GM19239 (cell line): ENCODE measurements around the gene TMEM170B.

Experiments
- DNase-seq: peaks from one replicate; pipeline ENCODE4 v3.0.0; 2011; ENCODE audit warnings: low spot score; ENCODE audit not compliant: insufficient read length
- FAIRE-seq: peaks from 2 replicates; lab custom pipeline; 2011; peaks lifted over from hg19 to GRCh38; lab: Jason Lieb, UNC

TMEM170B gene

DNA sequence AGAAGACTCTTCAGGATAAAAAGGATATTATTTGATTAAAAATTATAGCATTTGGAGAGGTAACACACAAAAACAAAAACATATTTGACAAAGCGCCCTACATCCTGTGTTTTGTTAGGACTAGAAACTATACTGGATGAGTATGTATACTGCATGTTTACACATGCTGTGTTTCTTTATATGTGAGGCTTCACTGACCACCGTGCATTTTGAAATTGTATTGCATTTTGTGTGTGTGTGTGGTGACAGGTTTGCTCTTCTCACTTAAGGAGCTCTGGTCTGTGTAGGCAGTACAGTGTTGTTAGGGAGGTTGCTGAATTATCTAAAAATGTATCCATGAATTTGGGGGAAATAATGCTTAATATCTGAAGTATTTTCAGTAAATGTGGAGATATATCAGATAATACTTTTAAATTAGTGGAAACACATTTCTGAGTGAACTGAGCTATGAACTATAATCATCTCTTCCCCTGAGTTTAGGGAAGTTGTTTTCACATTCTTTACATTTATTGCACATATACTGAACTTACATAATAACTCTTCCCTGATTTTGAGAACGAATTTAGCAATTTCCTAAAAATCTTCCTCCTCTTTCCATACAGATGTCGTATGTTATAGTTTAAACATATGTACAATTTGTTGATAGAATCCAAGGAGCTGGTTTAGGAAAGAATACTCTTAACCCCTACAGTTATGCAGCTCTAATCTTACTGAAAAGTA, 43.3 kb downstream of the TMEM170B start:
- DNase-seq (no peak), FAIRE-seq (no peak)

DNA sequence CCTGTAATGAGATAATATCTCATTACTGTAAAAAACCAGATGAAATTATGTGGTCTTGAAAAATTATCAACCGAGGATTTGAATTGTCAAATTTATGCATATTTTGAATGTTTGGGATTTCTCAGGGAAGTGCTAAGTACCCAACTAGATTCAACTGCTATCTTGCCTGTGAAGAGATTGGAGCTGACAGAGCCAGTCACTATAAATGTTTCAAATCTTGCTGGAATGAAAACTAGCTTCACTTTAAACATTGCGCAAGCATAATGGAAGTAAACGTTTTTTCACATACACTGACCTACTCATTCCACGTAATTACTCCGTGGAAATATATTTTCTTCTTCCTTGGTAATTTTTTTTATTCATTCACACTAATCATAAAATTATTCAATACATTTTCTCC, 46.7 kb downstream of the TMEM170B start:
- FAIRE-seq (no peak), DNase-seq (no peak)

DNA sequence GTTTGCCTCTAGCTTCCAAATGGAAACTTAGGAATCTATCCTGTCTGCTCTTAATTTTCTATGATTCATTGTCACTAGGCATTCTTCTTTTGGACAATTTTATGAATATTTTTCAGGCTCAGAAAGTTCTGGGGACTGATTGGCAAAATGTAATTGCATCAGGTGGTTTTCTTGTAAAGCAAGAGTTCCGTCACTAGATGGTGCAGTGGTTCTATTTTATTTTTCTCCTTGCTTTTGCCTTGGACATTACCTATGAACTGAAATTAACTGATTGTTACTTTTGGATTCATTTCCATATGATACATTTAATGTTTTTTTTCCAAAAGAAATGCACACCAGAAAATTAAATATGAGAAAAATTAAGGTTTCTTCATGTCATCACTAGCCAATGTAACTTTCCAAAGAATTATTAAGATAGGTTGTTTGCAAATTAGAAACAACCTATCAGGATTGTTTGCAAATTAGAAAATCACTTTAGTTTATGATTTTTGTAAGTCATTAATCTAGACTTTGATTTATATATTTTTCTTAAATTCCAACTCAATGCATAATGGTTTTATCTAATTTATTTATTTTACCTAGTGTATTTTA, 48.0 kb downstream of the TMEM170B start:
- FAIRE-seq (peak; percentile 90), DNase-seq (peak; percentile 13)

DNA sequence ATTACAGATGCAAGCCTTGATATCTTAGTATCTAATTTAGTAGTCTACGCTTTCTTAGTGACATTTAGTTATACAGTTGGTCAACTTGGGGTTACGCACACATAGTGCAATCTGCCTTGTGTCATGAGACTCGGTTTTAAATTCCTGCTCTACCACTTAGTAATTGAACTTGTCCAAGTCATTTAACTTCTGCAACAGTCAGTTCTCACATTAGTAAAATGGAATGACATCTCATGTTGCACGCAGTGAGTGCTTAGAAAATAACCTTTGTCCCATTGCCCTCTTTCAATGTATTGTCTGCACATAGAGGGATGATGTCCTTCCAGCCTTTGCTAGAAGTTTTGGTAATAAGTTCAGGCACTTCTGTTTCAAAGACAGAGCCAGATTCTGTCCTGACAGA, 48.6 kb downstream of the TMEM170B start:
- DNase-seq (no peak), FAIRE-seq (no peak)

DNA sequence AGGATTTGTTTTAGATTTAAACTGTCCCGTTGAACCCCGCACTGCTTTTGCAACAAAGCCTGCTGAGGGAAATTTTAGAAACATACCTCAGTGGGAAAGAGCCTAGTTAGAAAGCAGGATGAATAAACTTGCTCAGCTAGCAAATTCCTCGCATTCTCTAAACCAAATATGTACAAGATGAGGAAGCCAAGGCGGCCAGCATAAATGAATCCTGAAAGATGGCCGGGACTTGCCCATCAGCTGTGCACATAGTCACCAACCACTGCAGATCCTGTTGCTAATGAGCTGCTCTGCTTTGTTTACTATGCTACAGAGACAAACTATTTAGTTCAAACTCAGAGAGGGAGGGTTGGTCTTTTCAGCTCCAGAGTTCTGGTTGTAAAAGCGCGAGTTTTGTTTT, 49.0 kb downstream of the TMEM170B start:
- FAIRE-seq, result no peak

DNA sequence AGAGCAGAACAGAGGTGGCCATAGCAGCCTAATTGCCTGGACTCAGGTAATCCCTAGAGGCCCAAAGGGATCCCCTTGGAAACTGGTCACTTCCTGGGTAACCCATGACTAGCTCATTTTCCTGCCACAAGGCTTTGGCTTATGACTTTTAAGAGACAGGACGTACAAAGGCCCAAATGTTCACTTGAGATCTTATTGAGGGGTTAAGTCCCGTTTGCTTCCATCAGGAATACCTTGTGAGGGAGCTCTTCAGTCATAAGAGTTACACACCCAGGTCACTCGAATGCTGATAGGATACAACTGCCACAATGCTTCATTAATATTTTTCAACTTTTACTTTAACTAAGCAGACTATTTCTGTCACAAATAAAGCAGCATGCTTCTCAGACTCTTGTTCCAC, 51.7 kb downstream of the TMEM170B start:
- DNase-seq (no peak), FAIRE-seq (no peak)

More for the DNA sequence above, 49.0 kb downstream of the TMEM170B start:
- no peak for DNase-seq

DNA sequence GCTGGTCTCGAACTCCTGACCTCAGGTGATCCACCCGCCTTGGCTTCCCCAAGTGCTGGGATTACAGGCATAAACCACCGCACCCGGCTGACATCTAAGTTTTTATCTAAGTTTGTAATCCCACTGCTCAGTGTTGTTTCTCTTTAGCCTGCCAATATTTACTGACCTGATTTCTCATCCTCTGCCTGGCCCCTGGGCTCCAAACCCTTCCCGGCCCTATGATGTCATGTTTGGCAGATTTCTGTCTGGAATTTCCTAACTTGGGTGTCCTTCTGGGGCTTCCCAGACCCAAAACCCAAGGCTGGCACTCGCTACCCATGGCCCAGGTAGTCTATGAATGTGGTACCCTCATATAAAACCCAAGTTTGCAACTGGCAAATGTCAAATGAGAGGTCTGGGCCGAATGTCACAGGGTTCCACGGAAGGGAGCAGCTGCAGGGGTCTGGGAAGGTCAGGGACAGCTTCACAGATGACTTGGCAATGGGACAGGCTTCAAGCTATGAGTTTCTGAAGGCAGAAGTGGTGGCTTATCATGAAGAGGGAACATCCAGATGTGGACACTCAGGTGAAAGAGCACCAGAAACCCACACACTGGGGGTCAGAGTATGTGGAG, 54.9 kb downstream of the TMEM170B start:
- DNase-seq, result no peak
- FAIRE-seq, result no peak

DNA sequence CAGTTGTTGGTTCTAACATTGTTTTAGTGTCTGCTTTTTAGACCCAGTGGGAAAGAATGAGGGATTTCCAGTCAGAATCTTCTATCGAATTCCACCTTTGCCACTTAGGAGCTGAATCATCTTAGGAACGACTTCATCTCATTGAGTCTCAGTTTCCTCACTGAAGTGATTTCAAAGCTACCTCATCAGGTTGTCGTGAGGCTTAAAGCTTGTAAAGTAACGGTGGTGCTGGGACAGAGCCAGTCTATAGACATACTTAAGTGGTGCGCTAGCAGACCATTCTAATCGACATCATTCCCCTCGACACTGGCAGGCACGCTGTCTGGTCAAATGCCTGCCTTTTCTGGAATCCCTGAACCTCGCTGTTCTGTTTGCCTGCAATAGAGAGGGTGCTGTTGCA, 55.5 kb downstream of the TMEM170B start:
- FAIRE-seq, result no peak
- DNase-seq, result no peak

DNA sequence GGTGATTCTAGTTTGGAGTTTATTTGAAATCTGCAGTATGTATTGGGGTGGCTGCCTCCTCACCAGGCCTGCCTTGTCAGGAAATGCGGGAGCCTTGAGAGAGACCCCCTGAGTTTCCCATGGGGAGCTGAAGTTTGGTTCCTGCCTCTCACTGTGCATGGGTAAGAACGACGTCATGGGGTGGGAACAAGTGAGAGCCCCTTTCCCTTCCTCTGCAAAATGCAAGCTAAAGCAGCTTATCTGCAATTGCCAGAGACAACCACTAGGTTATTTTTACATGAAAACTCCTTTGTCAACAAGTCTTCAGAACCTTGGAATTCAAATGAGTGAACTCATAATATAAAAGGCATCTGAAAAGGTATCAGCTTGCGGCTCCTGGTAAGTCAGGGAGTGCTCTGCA, 58.4 kb downstream of the TMEM170B start:
- FAIRE-seq (no peak), DNase-seq (no peak)

DNA sequence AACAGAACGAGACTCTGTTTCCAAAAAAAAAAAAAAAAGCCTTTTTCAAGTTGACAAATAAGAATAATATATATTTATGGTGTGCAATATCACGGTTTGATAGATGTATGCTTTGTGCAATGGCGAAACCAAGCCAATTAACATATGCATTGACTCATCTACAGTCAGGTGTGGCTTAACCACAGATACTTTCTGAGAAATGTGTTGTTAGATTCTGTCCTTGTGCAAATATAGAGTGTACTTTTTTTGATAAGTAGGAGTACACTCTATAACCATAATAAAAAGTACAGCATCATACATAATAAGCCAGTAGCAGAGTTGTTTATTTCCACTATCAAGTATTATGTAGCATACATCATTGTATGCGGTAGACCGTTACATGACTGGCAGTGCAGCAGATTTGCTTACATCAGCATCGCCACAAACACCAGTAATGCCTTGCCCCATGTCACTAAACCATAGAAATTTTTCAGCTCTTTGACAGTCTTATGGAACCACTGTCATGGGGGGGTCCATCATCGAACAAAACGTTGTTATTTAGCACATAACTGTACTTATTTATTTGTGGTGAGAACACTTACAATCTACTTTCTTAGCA, 59.2 kb downstream of the TMEM170B start:
- FAIRE-seq (no peak), DNase-seq (no peak)

DNA sequence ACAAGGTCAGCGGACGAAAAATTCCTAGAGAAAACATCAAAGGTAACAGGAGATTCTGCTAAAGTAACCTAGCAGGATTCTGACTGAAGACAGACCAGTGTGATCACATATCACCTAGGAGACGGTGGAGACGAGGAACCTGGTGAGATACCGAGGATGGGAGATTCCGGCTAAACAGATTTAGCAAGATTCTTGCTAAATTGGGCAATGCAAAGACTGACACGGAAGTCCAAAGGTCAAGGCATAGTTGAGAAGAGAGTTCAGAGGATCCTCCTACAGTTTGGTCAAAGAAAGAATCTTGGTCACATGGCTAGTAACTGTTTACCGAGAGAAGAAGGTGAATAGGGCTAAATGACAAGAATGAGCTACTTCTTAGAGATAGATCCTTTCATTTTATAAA, 61.1 kb downstream of the TMEM170B start:
- DNase-seq (no peak), FAIRE-seq (no peak)

DNA sequence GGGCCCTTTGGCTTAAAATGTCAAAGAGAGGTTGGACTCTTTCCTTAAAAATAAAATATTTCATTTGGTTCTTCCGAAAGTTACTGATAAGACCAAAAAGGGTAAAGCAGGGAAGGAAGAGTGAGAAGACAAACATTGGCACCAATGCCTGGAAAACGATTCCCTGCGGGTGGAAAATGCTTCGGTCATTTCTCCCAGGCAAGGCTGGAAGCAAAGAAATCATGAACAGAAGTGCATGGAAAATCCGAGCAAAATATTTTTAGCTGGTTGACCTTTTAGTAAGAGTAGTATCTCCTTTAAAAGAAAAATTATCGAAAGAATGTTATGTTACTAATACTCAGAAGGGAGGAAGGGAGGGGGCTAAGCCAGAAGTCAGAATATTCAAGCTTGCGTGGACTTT, 62.7 kb downstream of the TMEM170B start:
- DNase-seq, result no peak
- FAIRE-seq, result no peak

DNA sequence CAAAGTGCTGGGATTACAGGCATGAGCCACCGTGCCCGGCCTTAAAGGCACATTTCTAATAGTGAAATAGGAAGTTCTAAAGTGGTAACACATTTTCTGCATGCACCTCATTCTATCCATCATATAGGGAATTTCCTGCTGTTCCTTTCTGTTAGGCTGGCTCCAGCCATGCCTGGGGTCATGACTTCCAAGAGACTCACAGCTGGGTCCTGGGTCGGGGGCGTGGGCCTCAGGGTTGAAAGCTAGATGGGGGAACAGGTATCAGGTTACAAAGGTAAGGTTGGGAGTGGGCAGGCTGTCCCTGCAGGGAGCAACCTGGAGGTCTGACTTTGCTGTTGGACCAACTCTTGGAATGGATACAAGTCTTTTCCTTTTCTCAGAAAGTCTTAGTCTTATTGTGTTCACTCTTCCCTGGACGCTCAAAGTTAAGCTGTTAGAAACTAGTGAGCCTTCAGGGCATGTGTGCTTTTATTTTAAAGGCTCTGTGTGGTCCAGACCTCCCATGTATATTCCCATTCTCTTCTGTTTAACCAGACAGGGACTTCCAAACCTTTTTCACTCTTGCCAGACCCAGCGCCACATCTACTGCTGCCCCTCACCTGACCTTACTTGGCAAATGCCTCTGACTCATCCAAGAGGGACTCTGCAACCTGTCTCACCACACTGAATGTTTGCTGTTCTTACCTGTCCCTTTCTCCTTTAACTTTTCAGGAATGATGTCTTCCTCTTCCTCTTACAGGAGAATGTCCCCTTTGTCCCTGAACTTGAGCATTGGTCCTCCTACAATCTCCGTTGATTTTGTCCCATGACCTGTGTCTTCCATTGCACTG, 64.4 kb downstream of the TMEM170B start:
- DNase-seq (no peak), FAIRE-seq (no peak)

DNA sequence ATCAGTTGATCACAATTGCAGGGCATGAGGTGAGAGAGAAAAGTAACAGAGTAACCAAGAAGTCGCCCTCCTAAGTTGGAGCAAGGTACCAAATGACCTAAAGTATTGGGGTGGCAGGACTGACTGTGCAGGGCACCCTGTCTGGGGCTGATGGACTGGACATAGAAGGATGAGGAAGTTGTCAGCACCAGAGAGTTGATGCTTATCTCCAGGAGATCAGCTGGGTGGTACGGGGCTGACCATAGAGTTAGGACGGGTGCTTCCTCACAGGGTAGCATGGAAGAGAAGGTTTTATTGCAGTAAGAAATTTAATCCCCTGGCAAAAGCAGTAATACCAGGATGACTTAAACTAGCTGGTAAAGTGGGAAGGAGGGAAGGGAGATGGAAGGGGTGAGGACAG, 66.7 kb downstream of the TMEM170B start:
- FAIRE-seq (no peak), DNase-seq (no peak)

DNA sequence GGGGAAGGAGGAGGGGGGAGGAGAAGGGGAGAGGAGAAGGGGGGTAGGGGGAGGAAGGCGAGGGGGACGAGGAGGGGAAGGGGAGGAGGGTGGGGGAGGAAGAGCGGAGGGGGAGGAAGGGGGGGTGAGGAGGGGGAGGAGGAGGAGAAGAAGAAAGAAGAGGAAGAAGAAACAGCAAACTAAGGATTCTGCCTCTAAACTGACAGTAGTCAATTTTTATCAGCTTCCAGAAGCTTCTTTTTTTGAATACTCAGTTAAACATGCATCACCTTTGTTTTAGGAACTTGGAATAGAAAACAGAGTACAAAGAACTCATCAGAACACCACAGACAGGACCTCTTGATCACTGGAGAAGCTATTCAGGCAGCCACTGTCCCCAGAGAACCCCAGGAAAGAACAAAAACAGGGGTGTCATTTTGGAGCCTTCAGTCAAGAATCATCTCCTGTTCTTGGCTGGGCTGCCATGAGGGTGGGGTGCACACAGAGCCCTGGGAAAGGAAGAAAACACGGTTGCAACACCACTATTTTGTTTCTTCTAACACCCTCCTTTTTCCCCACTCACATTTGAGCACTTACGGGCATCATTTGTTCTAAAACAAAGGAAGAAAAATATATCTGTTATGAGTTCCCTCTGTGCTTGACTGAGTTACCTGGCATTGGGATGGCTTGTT, 67.4 kb downstream of the TMEM170B start:
- no peak for FAIRE-seq
- DNase-seq, result no peak

DNA sequence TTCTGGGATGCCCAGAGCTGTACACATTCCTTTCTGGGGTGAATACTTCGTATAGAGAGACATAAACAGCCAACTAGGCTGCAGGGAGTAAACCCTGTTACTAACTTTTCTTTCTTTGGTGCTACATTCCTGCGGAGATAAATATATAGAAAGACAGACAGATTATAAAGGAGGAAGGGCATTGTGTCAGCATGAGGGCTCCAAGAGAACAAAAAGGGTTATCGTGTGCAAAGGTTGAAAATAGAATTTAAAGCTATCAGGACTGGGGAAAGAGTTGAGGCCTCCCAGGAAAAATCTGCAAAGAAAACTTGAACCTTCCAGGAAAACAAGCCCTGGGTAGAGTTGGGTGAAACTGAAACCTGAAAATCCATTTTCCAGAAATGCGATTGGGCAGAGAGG, 68.0 kb downstream of the TMEM170B start:
- DNase-seq, result no peak
- no peak for FAIRE-seq

DNA sequence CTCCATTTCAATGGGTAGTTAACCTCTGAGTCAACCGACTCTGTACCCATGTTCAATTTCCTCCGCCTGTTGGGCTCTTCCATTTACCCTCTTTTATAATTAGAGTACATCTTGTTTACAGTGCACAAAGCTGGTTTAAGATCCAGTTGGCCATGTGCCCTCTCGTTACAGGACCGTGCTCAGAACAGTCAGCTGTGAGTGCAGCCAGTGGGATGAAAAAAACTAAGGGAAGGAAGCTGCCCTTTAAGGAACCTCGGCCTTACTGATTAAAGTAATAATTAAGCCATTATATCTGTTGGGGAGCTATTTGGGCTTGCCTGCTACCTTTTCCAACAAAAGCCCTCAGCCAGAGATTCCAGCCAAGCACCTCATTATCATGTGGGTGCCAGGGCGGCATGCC, 68.8 kb downstream of the TMEM170B start:
- no peak for DNase-seq
- no peak for FAIRE-seq

DNA sequence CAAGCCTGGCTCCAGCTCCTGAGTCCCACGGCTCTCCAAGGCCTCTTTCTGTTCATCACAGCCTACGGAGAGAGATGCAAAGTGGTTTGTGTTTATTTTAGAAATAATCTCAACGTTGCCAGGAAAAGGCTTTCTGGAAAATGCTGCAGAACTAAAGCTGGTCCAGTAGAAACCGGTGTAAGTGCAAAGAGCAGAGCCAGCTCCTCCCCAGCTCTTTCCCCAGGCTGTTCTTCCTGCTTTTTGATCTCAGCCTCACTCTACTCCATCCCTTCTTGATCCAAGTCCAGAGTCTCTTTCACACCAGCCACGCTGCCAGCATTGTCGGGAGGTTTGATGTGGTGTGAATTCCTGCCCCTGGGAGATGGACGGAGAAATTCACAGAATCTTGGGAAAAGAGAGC, 69.8 kb downstream of the TMEM170B start:
- no peak for FAIRE-seq

DNA sequence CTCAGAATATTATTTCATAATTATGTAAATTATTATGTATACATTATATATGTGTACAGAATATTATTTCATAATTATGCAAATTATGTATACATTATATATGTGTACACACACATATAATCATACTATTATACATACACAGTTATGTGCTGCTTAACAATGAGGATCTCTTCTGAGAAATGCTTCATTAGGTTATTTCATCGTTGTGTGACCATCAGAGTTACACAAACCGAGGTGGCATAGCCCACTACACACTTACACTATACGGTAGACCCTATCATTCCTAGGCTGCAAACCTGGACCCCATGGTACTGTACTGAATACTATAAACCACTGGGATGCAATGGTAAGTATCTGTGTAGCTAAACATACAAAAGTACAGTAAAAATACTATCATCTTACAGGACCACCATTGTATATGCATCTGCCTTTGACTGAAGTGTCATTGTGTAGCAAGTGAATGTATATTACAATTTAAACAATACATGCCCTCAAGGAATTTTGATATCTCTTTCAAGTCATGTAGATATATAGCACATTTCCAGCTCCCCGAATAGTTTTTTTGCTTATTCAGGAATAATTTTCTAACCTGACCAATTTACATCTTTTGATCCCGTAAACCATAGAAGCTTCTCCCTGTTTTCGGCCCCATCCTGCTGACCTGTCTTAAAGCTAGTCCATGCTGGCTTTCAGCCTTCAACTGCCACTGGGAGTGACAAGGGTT, 71.2 kb downstream of the TMEM170B start:
- no peak for FAIRE-seq
- DNase-seq, result no peak

More for the DNA sequence above, 69.8 kb downstream of the TMEM170B start:
- DNase-seq, result no peak
